GM19324 (cell line): ENCODE results near the gene IL20.

Experiments
- ATAC-seq: cut with Tn5 transposase; IDR thresholded peaks from one replicate; pipeline ENCODE4 v1.9.1; 2021; ENCODE audit warnings: mild to moderate bottlenecking, moderate library complexity; ENCODE audit not compliant: unreplicated experiment, low FRiP score

The IL20 gene, protein sequence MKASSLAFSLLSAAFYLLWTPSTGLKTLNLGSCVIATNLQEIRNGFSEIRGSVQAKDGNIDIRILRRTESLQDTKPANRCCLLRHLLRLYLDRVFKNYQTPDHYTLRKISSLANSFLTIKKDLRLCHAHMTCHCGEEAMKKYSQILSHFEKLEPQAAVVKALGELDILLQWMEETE

GRCh38 chr1:206864939-206865671 lies at the start of gene IL20:
TSS of gene IL20 (plus strand) at chr1:206865623. CDS start at chr1:206865853, 230 bp downstream.
- no peak for ATAC-seq

- no peak for ATAC-seq
Observed at GRCh38 chr1:206816390-206817287, 48.8 kb upstream of the IL20 start.

GRCh38 chr1:206821493-206821892 lies 43.9 kb upstream of the IL20 start:
- ATAC-seq: no peak

DNA sequence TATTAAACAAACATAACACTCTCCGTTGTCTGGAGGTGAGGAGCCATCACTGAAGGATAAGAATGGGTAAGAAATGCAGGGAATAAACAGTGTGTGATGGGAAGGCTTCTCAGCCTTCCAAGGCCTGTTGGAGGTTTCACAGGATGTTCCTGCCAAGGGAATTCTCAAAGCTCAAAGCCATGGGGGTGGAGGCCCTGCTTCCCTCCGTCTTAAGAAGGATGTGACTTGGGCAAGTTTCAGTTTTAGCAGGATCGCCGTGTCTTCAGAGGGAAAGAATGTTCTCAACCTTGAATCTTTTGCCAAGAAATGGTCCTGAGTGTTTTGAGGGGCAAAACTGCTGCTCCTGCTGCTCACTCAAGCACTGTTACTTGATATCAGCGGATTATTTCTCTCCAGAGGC lies 41.7 kb upstream of the IL20 start:
- no peak for ATAC-seq

DNA sequence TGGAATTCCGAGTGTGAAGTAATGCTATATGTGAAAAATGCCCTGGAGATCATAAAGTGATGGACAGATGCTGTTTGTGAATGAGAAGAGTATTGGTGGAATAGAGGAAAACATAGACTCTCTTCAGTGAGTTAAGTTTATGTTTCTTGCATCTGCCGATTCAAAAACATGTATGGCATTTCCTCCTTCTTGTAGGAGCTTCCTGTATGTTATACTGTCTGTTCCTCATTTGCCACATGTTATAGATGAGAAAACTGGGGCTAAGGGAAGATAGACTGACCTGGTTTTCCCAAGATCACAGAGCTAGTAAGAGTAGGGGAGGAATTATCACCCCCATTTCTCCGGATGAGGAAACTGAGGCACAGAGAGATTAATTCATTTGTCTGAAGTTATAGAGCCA lies 41.1 kb upstream of the IL20 start:
- ATAC-seq: no peak

DNA sequence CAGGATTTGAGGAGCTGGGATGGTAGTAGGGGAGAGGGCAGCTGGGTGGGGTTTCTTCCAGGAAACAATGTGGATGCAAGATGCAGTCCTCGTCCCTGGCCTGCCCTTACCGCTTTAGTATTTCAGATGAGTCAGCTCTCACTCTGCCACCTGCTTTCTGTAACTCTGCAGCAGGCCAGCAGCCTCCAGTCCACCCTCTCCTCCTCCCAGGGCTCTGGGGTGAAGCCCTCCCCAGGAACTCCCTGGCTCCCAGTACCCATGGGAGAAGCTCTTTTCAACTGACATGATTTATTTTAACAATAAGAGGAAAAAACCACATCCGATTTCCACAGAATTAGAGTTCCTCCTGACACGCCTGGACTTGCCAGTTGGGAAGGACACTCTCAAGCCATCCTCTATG lies 39.0 kb upstream of the IL20 start:
- ATAC-seq: no peak

DNA sequence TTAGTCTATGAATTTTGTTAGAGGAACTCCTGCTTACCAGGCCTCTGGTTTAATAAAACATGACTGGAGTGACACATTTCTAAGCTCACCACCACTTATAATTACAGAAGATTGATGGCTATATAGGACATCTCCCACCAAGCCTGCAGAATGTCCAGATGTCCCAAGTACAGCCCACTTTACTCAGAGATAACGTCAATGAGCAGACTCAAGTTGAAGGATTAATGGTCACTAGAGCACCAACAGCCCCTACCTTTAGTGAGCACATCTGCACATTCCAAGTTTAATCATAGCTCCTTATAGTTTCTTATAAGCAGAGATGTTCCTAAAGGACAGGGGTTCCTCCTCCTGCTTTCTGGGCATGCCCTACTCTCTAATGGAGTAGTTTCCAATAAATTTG lies 37.4 kb upstream of the IL20 start:
- ATAC-seq: no peak

DNA sequence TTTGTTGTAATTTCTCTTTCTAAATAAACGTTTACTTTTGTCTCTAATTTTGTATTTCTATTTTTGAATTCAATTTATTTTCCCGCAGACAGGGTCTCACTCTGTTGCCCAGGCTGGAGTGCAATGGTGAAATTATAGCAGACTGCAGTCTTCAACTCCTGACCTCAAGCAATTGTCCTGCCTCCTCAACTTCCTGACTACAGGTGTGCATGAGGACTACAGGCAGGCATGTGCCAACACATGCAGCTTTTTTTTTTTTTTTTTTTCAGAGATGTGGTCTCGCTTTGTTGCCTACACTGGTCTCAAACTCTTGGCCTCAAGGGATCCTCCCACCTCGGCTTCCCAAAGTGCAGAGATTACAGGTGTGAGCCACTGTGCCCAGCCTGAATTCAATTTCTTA lies 36.7 kb upstream of the IL20 start:
- ATAC-seq: no peak

- no peak for ATAC-seq
Observed at GRCh38 chr1:206829282-206829681, 36.1 kb upstream of the IL20 start.

GRCh38 chr1:206829875-206830274 lies 35.5 kb upstream of the IL20 start:
- no peak for ATAC-seq

DNA sequence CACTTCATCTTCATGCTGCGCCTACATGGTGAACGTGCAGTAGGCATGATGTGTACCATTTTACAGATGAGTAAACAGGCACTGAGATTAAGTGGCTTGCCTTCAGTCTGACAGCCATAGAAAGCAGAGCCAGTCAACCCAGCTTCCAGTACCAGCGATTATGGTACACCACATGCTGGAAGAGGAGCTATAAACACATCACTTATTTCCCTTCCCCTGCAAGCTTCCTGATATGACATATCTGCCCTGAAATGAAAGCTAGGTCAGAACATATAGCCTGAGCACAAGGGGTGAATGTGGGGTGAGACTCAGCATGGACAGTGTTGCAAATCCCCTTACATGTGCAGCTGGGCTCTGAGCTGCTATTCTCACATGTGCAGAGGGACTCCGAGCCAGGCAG lies 33.8 kb upstream of the IL20 start:
- no peak for ATAC-seq

- ATAC-seq: no peak
Observed at GRCh38 chr1:206832352-206832880, 33.0 kb upstream of the IL20 start.

DNA sequence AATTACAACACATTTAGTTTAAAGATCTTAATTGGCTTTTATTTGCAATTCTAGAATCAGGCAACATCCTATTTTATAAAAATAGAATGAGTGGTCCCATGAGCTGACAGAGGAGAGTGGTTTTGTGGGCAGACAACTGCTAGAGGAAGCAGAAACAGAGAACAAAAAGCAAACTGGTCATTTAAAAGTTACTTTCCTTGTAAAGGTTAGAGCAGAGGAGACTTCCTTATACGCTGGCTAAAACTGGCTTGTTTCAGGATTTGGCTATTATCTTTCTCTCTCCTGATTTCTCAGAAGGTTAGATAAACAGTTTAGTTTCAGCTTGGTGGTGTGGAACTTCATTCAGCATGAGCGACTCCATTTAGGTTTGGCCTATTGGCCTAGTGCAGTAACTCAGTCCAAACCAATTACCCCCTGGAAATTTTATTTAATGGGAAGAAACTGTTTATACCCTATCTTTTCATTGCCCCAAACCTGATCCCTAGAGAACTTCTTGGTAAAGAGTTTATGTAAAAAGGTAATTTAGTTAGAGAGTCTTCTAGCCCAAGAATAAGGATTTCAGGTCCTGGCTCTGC lies 32.2 kb upstream of the IL20 start:
- ATAC-seq: no peak

DNA sequence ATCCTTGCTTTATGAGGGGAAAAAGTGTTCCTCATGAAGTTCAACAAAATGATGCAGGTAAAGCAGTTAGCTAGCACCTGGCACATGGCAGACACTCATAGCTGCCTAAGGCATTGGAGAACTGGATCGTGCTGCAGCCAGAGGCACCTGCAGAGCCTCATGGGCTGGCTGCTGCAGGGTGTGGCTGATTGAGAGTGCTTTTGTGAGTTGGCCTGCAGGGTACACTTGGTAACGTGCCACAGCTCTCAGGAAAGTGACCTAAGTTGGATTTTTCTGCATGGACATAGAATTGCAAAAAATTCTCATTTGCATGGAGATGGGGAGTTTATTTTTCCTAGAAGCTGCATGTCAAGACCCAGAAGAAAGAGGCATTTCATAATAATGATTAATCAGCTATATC lies 31.6 kb upstream of the IL20 start:
- ATAC-seq: no peak

DNA sequence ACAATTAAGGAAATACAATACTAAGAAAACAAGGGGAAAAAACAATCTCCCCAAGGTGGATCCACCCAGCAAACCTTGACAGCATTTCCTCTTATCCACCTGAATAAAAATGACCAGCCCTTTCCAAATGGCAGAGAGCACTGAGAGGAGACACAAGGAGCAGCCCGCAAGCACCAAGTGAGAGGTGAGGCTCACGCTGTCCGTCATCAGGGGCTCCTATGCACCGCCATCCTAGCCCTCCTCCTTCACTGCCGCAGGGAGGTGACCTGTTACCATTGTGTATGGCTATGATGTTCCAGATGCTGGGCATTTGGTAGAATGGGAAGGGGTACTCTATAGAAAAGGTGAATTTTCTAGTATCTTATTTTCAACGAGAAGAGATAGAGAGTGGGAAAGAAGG lies 31.2 kb upstream of the IL20 start:
- ATAC-seq: no peak

GRCh38 chr1:206834711-206835110 lies 30.7 kb upstream of the IL20 start:
- no peak for ATAC-seq

- no peak for ATAC-seq
Observed at GRCh38 chr1:206835186-206835585, 30.2 kb upstream of the IL20 start.

GRCh38 chr1:206836111-206836510 lies 29.3 kb upstream of the IL20 start:
- no peak for ATAC-seq

GRCh38 chr1:206839006-206839560 lies 26.3 kb upstream of the IL20 start:
- ATAC-seq: no peak

DNA sequence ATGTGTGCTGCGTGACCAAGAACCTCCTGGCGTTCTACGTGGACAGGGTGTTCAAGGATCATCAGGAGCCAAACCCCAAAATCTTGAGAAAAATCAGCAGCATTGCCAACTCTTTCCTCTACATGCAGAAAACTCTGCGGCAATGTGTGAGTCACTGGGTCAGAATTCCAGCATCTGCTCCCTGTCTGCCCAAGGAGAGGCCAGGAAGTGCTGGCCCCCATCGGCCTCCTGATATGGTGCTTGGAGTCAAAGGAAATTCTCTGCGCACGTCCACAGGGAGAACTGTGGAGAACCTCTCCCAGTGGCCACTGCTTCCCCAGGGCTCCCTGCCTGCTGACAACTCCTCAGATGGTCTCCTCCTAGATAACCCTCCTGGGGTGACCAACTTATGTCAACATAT lies 25.6 kb upstream of the IL20 start:
- ATAC-seq: no peak
